NT2/D1 (cell line): ENCODE results near the gene BID.

Source experiments
- SUZ12 ChIP-seq: IDR thresholded peaks from 2 replicates; pipeline ENCODE4 v1.6.1; 2011; ENCODE audit not compliant: insufficient read length, insufficient read depth; ENCODE audit errors: extremely low read depth
- YY1 ChIP-seq: IDR thresholded peaks from 2 replicates; pipeline ENCODE4 v1.6.1; 2011; ENCODE audit not compliant: insufficient read length, insufficient read depth

GRCh38 chr22:17792854-17793434, 18.7 kb upstream of the BID start:
- TF ChIP-seq YY1: no peak
- no peak for TF ChIP-seq SUZ12
